GM19099 (cell line): ENCODE measurements around the gene LAMP5.

Source experiments
- POLR2A ChIP-seq: IDR thresholded peaks from 3 replicates; pipeline ENCODE4 v1.6.1; 2011; ENCODE audit warnings: low read depth; ENCODE audit not compliant: insufficient read length; ENCODE audit errors: extremely low read depth

The LAMP5 gene

DNA sequence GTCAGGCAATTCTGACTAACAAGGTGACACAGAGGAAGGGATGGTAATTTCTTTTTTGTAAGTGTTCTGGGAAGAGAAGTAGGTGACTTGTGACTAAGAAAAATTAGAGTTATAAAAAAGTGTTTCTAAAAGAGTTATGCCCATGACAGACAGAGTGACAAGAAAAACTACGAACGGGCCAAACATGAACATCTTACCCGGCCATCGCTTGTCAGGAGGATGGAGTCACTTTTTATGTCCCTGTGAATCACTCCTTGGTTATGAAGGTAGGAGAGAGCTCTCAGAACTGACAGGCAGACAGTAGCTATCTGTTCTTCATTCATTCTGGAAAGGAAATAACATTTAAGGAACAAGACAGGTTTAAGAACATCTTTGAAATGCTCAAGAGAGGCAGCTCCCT is 43.0 kb downstream of the LAMP5 start:
- TF ChIP-seq POLR2A = no peak

DNA sequence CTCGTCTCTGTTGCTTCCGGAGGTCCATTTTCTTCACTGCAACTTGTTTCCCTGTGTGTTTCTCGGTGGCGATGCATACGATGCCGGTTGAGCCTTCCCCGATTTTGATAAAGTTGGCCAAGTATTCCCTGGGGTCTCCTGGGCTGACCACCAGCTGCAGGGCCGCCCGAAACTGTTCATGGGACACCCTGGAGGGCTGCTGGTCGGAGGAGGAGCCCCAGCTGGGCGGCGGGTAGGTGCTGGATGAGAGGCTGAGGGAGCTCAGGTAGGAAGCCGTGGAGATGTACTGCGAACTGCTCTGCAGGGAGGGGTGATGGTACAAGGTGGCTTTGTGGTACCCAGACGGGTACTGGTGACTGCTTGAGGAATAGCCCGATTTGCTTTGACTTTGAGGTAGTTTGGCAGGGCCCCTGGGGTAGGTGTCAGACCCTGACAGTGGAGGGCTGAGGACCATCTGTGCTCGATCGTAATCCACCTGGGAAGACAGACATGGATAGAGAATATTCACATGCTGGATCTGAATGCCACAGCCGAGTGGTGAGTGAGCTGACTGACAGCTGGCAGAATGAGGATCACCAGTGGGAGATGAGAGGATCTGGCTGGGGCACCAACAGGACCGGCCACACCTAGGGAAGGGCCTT is 51.6 kb downstream of the LAMP5 start:
- TF ChIP-seq POLR2A = no peak

DNA sequence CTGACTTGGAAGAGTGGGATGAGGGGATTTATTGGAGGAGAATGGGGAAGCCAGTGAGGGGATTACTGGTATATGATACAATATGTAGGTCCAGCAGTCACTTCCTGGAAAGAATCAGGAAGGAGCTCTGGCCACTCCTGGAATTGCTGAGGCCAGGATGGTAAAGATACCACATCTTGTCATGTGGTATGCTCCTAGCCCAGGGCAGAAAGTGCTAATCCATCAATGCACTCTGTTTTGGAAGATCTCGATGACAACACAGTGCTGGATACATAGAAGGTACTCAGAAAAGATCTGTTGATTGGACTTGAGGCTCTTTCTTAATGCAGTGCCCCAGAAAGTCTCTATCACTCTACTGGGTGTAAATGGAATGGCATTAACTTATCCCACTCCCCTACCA is 52.6 kb downstream of the LAMP5 start:
- TF ChIP-seq POLR2A = no peak

DNA sequence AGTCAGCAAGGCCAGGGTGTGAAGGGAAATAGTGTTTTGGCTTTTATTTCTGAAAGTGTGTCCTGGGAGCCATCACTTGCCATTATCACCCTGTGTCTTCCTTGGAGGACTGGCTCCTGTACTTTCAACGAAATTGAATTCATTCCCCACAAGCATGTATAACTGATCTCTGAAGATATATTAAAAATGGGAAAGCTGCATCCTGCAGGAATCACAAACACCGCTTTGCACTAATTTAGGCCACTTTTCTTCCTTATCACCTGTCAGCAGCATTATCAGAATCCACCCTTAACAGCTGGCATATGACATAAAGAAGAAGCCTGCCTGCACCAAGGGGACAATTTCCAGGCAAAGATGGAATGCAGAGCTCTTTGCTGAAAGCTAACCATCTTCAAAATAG is 56.2 kb downstream of the LAMP5 start:
- TF ChIP-seq POLR2A = no peak

DNA sequence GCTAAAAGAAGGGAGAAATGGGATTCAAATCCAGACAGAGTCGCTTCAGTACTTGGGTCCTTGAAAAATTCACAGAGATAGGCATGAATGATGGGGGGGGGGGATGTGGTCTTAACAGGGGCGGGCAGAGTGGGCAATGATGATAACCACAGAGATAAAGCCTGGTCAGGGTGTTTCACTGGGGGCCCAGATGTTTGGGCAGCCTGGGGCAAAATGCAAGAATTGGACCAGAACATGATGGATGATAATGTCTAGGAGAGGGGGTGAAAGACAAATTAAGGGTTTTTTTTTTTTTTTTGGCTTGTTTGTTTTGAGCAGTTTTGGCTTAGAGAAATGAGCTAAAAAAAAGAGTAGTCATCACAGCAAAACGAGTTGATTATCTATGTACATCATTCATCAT is 57.4 kb downstream of the LAMP5 start:
- no peak for TF ChIP-seq POLR2A

DNA sequence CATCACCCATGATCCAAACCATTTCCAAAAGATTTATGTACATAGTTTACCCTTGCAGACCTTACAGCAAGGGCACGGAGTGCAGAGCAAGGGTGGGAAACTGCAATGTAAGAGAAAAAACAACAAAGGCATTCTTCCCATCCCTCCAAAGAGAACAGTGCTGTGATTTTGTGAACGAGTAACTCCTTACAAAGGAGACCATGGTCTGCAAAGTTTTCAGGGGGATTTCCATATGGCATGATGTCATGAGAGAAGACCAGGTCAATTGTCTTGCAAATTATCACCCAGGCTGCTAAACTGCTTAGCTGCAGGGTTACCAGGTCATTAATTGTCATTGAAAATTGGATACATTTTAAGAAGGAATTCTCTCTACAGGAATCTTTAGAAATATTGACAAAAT is 58.3 kb downstream of the LAMP5 start:
- no peak for TF ChIP-seq POLR2A

DNA sequence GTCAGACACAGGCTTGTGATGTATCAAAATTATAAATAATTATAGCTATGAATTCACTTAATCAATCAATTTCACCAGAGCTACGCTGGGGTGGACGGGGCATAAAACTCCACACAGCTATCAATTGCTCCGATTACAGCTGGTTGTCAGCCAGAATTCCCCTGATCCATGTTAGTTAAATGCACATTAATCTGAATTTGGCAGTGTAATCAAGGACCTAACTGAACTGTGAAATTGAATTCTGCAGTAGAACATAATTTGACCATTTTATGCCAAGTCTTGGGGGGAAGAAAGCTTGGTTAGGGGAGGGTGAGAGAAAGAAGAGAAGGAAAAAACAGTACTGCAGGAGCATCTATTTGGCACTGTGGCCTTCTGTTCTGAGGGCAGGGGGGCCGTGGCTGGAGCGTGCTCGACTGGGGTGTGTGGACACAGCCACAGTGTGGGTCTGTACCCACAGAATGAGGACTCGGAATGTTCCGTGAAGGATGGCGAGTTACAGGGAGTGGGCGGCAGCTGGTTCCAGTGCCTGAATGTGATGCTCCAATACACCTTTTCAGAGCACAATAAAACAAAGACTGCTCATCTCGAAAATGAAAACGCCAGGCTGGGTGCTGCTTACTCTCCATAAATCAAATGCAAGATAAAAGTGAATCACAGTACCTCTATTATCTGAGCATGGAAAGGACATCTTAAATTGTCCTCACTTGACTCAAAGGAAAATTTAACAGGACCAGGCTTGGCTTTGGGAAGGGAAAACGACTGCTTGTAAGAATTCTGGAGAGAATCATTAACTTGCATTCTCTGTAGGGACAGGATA is 59.2 kb downstream of the LAMP5 start:
- no peak for TF ChIP-seq POLR2A

DNA sequence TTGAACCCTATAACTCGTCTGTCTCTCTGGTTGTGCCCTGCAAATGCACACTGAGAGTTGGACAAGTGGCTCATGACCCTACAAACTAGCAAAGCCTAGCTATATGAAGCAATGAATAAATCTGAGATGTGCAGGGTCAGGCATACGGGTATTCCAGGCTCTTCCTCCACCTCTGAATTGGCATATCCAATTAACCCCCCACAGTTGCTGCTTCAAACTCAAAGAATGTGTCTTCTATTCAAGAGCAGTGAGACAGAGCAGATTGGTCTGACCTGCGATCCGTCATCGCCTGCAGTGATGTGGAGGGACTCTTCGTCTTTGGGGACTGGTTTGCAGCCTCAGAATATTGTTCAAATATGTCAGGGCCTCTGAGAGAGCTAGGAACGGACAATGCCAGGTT is 59.8 kb downstream of the LAMP5 start:
- TF ChIP-seq POLR2A = no peak

DNA sequence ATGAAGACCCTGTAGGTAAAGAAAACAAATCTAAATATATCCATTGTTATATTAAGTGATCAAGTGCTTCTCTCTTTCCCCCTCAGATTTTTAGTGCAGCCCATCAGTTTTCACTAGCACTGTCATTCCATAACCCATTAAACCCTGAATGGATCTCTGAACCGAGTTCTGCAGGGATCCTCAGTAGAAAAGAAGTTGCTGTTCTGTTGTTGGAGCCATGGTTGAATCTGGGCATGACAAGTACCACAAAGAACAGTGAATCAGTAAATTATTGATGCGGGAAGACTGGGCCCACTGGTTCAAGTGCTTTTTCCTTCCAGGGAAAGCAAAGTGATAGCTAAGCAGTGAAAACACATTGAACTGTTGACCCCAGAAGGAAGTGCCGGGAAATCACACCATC is 60.4 kb downstream of the LAMP5 start:
- TF ChIP-seq POLR2A = no peak

DNA sequence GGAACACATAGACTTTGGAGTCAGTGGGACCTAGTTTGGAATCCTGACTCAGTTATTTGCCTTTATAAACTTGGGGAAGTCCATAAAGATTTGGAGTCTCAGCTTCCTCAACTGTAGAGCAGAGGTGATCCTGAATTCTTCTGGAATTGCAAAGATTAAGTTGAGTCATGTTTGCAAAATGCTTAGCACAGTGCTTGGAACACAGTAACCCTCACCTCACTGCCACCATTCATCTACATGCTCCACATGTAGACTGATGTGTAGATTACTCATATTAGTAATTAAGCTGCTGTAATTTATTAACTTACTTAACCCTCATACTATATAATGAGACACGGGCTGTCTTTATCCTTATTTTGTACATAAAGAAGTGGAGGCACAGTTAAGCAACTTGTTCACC is 61.4 kb downstream of the LAMP5 start:
- no peak for TF ChIP-seq POLR2A

DNA sequence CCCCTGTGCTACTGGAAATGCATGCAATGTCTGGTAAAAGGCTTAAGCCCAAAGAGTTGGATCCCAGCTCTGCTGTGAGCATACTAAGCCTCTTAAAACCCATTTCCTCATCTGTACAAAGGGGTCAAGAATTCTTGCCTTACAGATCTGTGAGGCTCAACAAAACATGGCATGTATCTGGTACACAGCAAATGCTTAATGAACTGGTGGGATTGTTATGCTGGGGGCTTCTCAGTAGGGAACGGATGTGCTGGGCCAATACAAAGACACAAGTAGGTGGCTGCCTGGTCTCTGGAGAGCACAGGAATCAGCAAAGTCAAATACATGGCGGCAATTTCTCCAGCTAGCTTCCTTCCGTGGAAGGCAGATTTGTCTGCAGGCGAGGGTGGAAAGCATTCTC is 62.3 kb downstream of the LAMP5 start:
- no peak for TF ChIP-seq POLR2A

DNA sequence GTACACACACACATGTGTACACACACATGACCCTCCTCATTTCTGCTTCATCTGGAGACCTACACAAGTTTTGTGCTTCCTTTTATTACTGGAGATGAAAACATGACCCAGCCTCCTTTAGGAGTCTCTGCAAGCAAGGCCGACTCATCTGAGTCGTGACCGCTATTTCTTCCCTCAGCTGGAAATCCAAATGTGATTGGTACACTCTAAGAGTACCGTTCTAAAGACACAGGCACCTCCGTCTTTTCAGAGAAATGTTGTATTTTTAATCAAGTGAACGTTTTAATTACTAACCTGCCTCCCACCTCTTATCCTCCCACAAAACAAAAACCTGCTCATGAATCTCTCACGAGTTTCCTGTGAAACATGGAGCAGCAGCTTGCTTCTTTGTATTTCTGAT is 63.0 kb downstream of the LAMP5 start:
- no peak for TF ChIP-seq POLR2A

DNA sequence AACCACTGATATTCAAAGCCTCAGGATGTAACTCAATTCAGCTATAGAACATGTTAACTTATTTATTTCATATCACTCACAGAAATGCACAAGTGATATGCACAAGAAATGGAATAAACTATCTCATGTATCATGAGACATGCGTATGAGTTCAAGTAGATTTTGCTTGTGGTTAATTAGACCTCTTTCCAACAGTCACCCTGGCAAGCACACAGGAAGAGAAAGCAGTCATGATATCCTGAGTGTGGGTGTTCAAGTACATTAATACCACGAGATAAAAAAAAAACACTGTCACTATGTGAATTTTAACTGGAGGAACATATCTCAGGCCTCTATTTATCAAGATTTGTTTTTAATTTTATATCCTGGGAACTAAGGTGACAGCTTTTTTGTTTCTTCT is 64.2 kb downstream of the LAMP5 start:
- no peak for TF ChIP-seq POLR2A
